ENCODE measurements around the gene HAPLN2.
"Not testable (repeated sequence)": the region's sequence is repeated elsewhere in the genome, so short reads cannot be mapped to it uniquely, and the experiment has no call there.

Gene HAPLN2

GRCh38 chr1:156626079-156626438 is 6.8 kb downstream of the HAPLN2 start:
- Histone ChIP-seq H3K23ac (ENCODE audit: low read depth, low read length, poor library complexity) (no peak overlapping the region), H3K4me2 (ENCODE audit: insufficient read depth, low read length, poor library complexity, severe bottlenecking) (no peak overlapping the region), H2AFZ (ENCODE audit: low read length) (no peak overlapping the region), H4K91ac (ENCODE audit: low read depth, low read length, poor library complexity) (no peak overlapping the region), H3K4ac (ENCODE audit: low read length) (no peak overlapping the region), H3K79me1 (ENCODE audit: low read depth, low read length) (no peaks in the 10 kb centered on the region), H3K9me3 (replicated peaks in 1 of 2; ENCODE audit: control insufficient read depth in 2 of 2, insufficient read depth in 1 of 2, low read depth in 1 of 2, low read length in 2 of 2) (peaks cover 0 to 4% of the 10 kb centered on the region in 2 donors), H2BK5ac (ENCODE audit: low read length) (no peak overlapping the region), H3K9ac (ENCODE audit: low read depth, low read length, poor library complexity) (no peak overlapping the region), H2BK12ac (ENCODE audit: low read length) (no peak overlapping the region), H2BK120ac (ENCODE audit: low read depth, low read length) (no peak overlapping the region), H2BK15ac (ENCODE audit: low read length) (no peak overlapping the region), H3K18ac (ENCODE audit: low read length) (no peak overlapping the region), H3K27ac (replicated peaks; ENCODE audit: low read length) (no peak overlapping the region), H3K4me3 (ENCODE audit: low read length in 2 of 2) (no peak overlapping the region), H3K36me3 (replicated peaks in 1 of 2; ENCODE audit: control insufficient read depth in 2 of 2, insufficient read depth in 2 of 2, low read length in 2 of 2) (no peaks in the 10 kb centered on the region), H3K27me3 (ENCODE audit: control insufficient read depth in 3 of 3, insufficient read depth in 3 of 3, low read depth in 1 of 3, low read length in 3 of 3) (peaks cover 23 to 56% (median 43%) of the 10 kb centered on the region in 3 experiments), H3K4me1 (ENCODE audit: control insufficient read depth in 2 of 2, insufficient read depth in 1 of 2, low read depth in 1 of 2, low read length in 2 of 2) (peaks cover 6% of the 10 kb centered on the region in 2 donors), H3K14ac (ENCODE audit: low read length) (no peak overlapping the region), H2AK5ac (ENCODE audit: low read depth, low read length) (no peak overlapping the region), H4K8ac (ENCODE audit: low read depth, low read length) (no peak overlapping the region)
- WGBS, 2 donors (ENCODE audit: extremely low coverage in 2 of 2, insufficient read length in 2 of 2, insufficient replicate concordance in 1 of 2) = no CpG with 5 or more reads among the region's 4 CpGs
- DNase-seq (ENCODE audit: low spot score) = no peak

- H2AFZ ChIP-seq (ENCODE audit: low read length) = no peak overlapping the region
- H3K36me3 ChIP-seq (replicated peaks in 1 of 2; ENCODE audit: control insufficient read depth in 2 of 2, insufficient read depth in 2 of 2, low read length in 2 of 2) = no peaks in the 10 kb centered on the region
- peaks cover 0 to 4% of the 10 kb centered on the region in 2 donors for H3K9me3 ChIP-seq (replicated peaks in 1 of 2; ENCODE audit: control insufficient read depth in 2 of 2, insufficient read depth in 1 of 2, low read depth in 1 of 2, low read length in 2 of 2)
- H2AK5ac ChIP-seq (ENCODE audit: low read depth, low read length) = no peak overlapping the region
- no peak for DNase-seq (ENCODE audit: low spot score)
- peaks cover 6% of the 10 kb centered on the region in 2 donors for H3K4me1 ChIP-seq (ENCODE audit: control insufficient read depth in 2 of 2, insufficient read depth in 1 of 2, low read depth in 1 of 2, low read length in 2 of 2)
- H3K27me3 ChIP-seq (ENCODE audit: control insufficient read depth in 3 of 3, insufficient read depth in 3 of 3, low read depth in 1 of 3, low read length in 3 of 3) = peaks cover 23 to 55% (median 37%) of the 10 kb centered on the region in 3 experiments
- no peak overlapping the region for H2BK12ac ChIP-seq (ENCODE audit: low read length)
- no peak overlapping the region for H2BK5ac ChIP-seq (ENCODE audit: low read length)
- no peak overlapping the region for H3K27ac ChIP-seq (replicated peaks; ENCODE audit: low read length)
- no peak overlapping the region for H3K18ac ChIP-seq (ENCODE audit: low read length)
- no peak overlapping the region for H4K8ac ChIP-seq (ENCODE audit: low read depth, low read length)
- no peak overlapping the region for H3K4me3 ChIP-seq (ENCODE audit: low read length in 2 of 2)
- H3K9ac ChIP-seq (ENCODE audit: low read depth, low read length, poor library complexity) = no peak overlapping the region
- H3K23ac ChIP-seq (ENCODE audit: low read depth, low read length, poor library complexity) = no peak overlapping the region
- H3K79me1 ChIP-seq (ENCODE audit: low read depth, low read length) = no peaks in the 10 kb centered on the region
- H3K4me2 ChIP-seq (ENCODE audit: insufficient read depth, low read length, poor library complexity, severe bottlenecking) = no peak overlapping the region
- no peak overlapping the region for H4K91ac ChIP-seq (ENCODE audit: low read depth, low read length, poor library complexity)
- no peak overlapping the region for H3K4ac ChIP-seq (ENCODE audit: low read length)
- H2BK15ac ChIP-seq (ENCODE audit: low read length) = no peak overlapping the region
- WGBS, 2 donors (ENCODE audit: extremely low coverage in 2 of 2, insufficient read length in 2 of 2, insufficient replicate concordance in 1 of 2) = no CpG with 5 or more reads among the region's 2 CpGs
- H3K14ac ChIP-seq (ENCODE audit: low read length) = no peak overlapping the region
- no peak overlapping the region for H2BK120ac ChIP-seq (ENCODE audit: low read depth, low read length)
These were observed 8.2 kb downstream of the HAPLN2 start for GRCh38 chr1:156627313-156627880.

- H3K79me1 ChIP-seq (ENCODE audit: low read depth, low read length) = no peaks in the 10 kb centered on the region
- WGBS, 2 donors (ENCODE audit: extremely low coverage in 2 of 2, insufficient read length in 2 of 2, insufficient replicate concordance in 1 of 2) = no CpG with 5 or more reads among the region's 8 CpGs
- H2BK5ac ChIP-seq (ENCODE audit: low read length) = no peak overlapping the region
- H3K14ac ChIP-seq (ENCODE audit: low read length) = no peak overlapping the region
- no peaks in the 10 kb centered on the region for H3K9me3 ChIP-seq (replicated peaks in 1 of 2; ENCODE audit: control insufficient read depth in 2 of 2, insufficient read depth in 1 of 2, low read depth in 1 of 2, low read length in 2 of 2)
- H3K27me3 ChIP-seq (ENCODE audit: control insufficient read depth in 3 of 3, insufficient read depth in 3 of 3, low read depth in 1 of 3, low read length in 3 of 3) = peaks cover 8 to 51% (median 12%) of the 10 kb centered on the region in 3 experiments
- no peak overlapping the region for H2AFZ ChIP-seq (ENCODE audit: low read length)
- H3K36me3 ChIP-seq (replicated peaks in 1 of 2; ENCODE audit: control insufficient read depth in 2 of 2, insufficient read depth in 2 of 2, low read length in 2 of 2) = no peaks in the 10 kb centered on the region
- H2AK5ac ChIP-seq (ENCODE audit: low read depth, low read length) = no peak overlapping the region
- H4K8ac ChIP-seq (ENCODE audit: low read depth, low read length) = no peak overlapping the region
- H3K4me1 ChIP-seq (ENCODE audit: control insufficient read depth in 2 of 2, insufficient read depth in 1 of 2, low read depth in 1 of 2, low read length in 2 of 2) = peaks cover 3 to 5% of the 10 kb centered on the region in 2 donors
- H3K4me3 ChIP-seq (ENCODE audit: low read length in 2 of 2) = no peak overlapping the region
- no peak overlapping the region for H2BK12ac ChIP-seq (ENCODE audit: low read length)
- no peak overlapping the region for H4K91ac ChIP-seq (ENCODE audit: low read depth, low read length, poor library complexity)
- no peak for DNase-seq (ENCODE audit: low spot score)
- H3K4me2 ChIP-seq (ENCODE audit: insufficient read depth, low read length, poor library complexity, severe bottlenecking) = no peak overlapping the region
- H3K9ac ChIP-seq (ENCODE audit: low read depth, low read length, poor library complexity) = no peak overlapping the region
- H3K27ac ChIP-seq (replicated peaks; ENCODE audit: low read length) = no peak overlapping the region
- H2BK120ac ChIP-seq (ENCODE audit: low read depth, low read length) = no peak overlapping the region
- H3K18ac ChIP-seq (ENCODE audit: low read length) = no peak overlapping the region
- no peak overlapping the region for H2BK15ac ChIP-seq (ENCODE audit: low read length)
- H3K4ac ChIP-seq (ENCODE audit: low read length) = no peak overlapping the region
- H3K23ac ChIP-seq (ENCODE audit: low read depth, low read length, poor library complexity) = no peak overlapping the region
These were observed 10.7 kb downstream of the HAPLN2 start for GRCh38 chr1:156629823-156630449.

GRCh38 chr1:156631152-156631551 is 11.9 kb downstream of the HAPLN2 start:
- not testable (repeated sequence) for H3K79me1 ChIP-seq (ENCODE audit: low read depth, low read length); H3K14ac ChIP-seq (ENCODE audit: low read length); DNase-seq (ENCODE audit: low spot score); H3K4me1 ChIP-seq (ENCODE audit: control insufficient read depth in 2 of 2, insufficient read depth in 1 of 2, low read depth in 1 of 2, low read length in 2 of 2); H3K27ac ChIP-seq (replicated peaks; ENCODE audit: low read length); H3K18ac ChIP-seq (ENCODE audit: low read length); H2BK5ac ChIP-seq (ENCODE audit: low read length); H2BK15ac ChIP-seq (ENCODE audit: low read length); H4K8ac ChIP-seq (ENCODE audit: low read depth, low read length); H3K4me2 ChIP-seq (ENCODE audit: insufficient read depth, low read length, poor library complexity, severe bottlenecking); H4K91ac ChIP-seq (ENCODE audit: low read depth, low read length, poor library complexity); H3K23ac ChIP-seq (ENCODE audit: low read depth, low read length, poor library complexity); H3K4me3 ChIP-seq (ENCODE audit: low read length in 2 of 2); H2AFZ ChIP-seq (ENCODE audit: low read length); H3K9me3 ChIP-seq (replicated peaks in 1 of 2; ENCODE audit: control insufficient read depth in 2 of 2, insufficient read depth in 1 of 2, low read depth in 1 of 2, low read length in 2 of 2); H2BK12ac ChIP-seq (ENCODE audit: low read length); H3K4ac ChIP-seq (ENCODE audit: low read length); H3K36me3 ChIP-seq (replicated peaks in 1 of 2; ENCODE audit: control insufficient read depth in 2 of 2, insufficient read depth in 2 of 2, low read length in 2 of 2); H2AK5ac ChIP-seq (ENCODE audit: low read depth, low read length); H3K9ac ChIP-seq (ENCODE audit: low read depth, low read length, poor library complexity); H2BK120ac ChIP-seq (ENCODE audit: low read depth, low read length)
- no CpG with 5 or more reads among the region's 9 CpGs for WGBS, 2 donors (ENCODE audit: extremely low coverage in 2 of 2, insufficient read length in 2 of 2, insufficient replicate concordance in 1 of 2)
- H3K27me3 ChIP-seq (ENCODE audit: control insufficient read depth in 3 of 3, insufficient read depth in 3 of 3, low read depth in 1 of 3, low read length in 3 of 3) = peaks cover 0 to 47% (median 1%) of the 10 kb centered on the region in 3 experiments

All from neuronal stem cell (in vitro differentiated cells).